ENCODE measurements around the gene DYNC1LI2.
A peak's percentile ranks its signal among the peaks of the same experiment; 100 is the strongest.
"Not testable (repeated sequence)": the region's sequence is repeated elsewhere in the genome, so short reads cannot be mapped to it uniquely, and the experiment has no call there.

Gene DYNC1LI2

DNA sequence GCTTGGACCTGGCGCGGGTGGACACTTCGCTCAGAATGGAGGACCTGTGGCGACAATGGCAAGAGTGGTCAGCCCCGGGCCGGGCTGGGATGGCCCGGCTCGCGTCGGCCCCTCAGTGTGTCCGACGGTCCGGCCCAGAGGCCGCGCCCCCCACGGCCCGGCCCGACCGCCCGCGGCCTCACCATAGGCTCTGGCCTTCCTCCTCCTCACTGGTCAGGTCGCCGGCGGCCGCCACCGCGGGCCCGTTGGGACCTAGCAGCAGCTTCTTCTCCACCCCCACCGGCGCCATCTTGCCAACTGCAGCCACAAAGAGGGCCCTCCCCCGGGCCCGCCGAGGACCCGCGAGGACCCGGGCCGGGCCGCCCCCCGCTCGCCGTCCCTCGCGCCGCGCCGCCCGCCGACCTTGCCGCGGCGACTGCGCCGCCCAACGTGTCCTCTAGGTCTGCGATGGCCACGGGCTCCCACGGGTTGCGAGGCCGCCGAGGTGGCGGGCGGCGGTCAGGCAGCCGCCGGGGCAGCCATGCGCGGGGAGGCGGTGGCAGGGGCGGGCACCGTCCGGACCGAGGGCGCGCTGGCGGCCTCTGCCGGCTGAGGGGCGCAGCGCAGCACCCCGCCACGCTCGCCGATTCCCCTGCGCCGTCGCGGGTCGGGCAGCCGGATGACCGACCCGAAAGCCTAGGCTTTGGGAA is at the start of gene DYNC1LI2:
Gene DYNC1LI2 (minus strand): TSS at position 307 of the 689 bp plus-strand sequence. CDS start 18 bp downstream, at position 289.
- peak; percentile 92 to 93 for ATAC-seq

- ATAC-seq = no peak
These were observed 49.4 kb upstream of the DYNC1LI2 start for GRCh38 chr16:66800856-66801255.

DNA sequence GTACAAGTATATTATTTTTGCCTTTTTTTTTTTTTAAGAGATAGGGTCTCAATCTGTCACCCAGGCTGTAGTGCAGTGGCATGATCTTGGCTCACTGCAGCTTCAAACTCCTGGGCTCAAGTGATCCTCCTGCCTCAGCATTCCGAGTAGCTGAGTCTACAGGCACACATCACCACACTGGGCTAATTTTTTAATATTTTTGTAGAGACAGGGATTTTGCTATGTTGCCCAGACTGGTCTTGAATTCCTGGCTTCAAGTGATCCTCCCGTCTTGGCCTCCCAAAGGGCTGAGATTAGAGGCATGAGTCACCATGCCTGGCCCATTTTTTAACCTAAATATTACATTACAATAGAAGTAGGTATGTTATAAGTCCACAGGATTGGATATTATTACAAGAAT is 46.8 kb upstream of the DYNC1LI2 start:
- ATAC-seq = no peak

- ATAC-seq = not testable (repeated sequence)
These were observed 42.6 kb upstream of the DYNC1LI2 start for GRCh38 chr16:66793984-66794383.

- ATAC-seq = no peak
These were observed 38.8 kb upstream of the DYNC1LI2 start for GRCh38 chr16:66790130-66790733.

- ATAC-seq = no peak
These were observed 36.0 kb upstream of the DYNC1LI2 start for GRCh38 chr16:66787427-66787826.

GRCh38 chr16:66786551-66786950 is 35.1 kb upstream of the DYNC1LI2 start:
- no peak for ATAC-seq

GRCh38 chr16:66776457-66776856 is 25.0 kb upstream of the DYNC1LI2 start:
- no peak for ATAC-seq

DNA sequence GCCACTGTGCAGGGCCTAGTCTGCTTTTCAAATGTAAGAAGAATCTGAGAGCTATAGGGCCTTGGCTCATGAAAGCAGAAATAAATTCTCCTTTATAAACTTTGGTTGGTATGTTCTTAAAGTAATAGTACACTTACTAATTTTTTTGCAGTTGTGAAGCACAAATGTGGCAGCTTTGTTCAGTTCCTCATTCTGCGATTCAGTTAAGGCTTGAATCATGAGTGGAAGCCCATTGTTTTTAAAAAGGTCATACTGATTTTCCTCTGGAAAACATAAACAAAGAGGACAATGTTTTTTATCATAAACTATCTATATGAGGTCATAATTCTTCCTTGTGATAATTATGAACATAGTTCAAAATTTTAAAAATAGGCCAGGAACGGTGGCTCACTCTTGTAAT is 23.6 kb upstream of the DYNC1LI2 start:
- ATAC-seq = no peak

GRCh38 chr16:66758086-66758485 is 6.7 kb upstream of the DYNC1LI2 start:
- ATAC-seq = no peak

GRCh38 chr16:66754819-66755218 is 3.4 kb upstream of the DYNC1LI2 start:
- no peak for ATAC-seq

GRCh38 chr16:66754211-66754610 is 2.8 kb upstream of the DYNC1LI2 start:
- no peak for ATAC-seq

DNA sequence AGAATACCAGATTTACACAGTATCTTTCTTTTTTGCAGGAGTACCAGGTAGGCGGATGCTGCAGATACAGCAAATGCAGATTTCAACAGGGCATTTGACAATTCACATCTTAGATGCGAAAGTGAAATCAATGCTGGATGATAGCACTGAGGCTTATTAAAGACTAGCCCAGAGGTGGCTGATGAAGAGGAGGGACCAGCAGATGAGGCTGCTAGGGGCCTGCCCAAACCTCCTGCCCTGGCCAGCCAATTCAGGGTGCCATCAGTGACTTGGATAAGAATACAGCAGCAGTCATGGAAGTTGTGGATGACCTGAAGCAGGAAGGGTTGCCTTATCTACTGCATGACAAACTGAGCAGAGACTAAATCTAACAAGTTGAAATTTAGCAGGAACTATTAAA is 1.5 kb upstream of the DYNC1LI2 start:
- ATAC-seq = no peak

DNA sequence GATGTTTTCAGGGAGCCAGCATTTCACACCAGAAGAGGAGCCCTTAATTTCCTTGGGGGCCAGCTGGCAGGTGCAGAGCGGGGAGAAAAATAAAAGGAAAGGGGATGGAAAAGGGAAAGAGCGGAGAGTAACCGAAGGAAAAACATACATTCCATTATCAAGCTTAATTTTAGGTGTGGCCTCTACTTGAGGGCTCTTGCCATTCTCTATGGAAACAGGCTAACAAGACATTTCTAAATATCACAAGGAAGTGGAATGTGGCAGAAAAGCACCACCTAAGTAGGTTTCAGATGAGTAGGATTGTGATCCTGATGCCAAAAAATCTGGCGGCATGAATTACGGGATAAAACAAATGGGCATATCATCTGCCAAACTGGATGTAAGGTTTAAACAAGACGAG is 970 bp upstream of the DYNC1LI2 start:
- no peak for ATAC-seq

DNA sequence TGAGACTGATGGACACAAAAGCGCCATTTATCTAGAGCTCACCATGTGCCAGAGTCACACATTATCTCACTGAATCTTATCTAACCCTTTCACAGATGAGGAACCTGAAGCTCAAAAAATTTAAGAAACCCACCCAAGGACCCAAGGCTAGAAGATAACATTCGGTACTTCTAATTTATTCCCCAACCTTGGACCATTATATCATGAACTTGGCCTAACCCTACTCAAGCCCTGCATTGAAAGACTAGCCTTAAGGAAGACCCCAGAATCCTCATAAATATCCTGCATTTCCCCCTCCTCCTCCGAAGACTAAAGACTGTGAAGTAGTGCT is 548 bp upstream of the DYNC1LI2 start:
- ATAC-seq = no peak

DNA sequence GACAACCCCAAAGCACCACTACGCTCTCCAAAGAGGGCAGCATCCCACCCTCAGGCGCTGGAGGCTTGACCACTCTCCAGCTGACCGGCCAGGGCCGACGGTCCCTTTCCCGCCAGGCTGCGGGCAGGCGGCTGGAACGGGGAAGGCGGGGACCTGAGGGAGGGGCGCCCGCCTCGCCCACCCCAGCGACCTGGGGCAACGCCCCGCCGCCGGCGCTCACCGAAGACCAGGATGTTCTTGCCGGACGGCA is 431 bp downstream of the DYNC1LI2 start:
- ATAC-seq = peak; percentile 2 to 4

GRCh38 chr16:66750279-66751052 is 943 bp downstream of the DYNC1LI2 start:
- no peak for ATAC-seq

DNA sequence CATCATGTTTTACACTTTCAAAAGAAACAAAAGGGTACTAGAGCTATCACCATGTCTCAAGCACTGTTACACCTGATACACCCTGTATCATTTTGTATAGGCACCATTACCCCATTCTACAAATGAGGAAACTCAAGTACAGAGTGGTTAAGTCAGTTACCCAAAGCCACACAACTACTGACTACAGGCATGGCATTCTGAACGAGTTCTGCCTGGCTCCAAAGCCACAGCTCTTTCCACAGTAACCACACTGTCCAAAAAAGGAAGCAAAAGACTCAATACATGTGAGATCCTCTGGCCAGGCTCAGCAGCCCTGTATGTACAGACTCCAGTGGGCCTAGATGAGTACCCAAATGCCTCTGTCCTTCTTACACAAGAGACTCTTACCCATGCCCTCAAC is 4.7 kb downstream of the DYNC1LI2 start:
- no peak for ATAC-seq

DNA sequence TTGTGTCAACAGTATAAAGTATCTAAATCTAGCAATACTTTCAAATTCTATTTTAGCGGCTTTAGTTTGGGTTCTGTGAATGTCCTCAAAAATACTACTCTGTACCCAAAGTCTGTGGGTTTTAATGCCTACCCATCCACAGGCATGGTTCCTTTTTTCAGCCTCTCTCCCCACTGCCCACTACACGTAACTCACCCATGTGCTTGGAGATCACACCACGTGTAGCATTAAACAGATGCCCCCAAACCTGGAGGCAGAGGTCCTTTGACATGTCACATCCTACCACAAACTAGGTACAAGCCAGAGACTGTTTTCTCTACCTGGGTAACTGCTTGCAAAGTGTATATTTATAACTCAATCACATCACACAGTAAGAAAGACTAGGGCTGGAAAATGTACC is 5.4 kb downstream of the DYNC1LI2 start:
- no peak for ATAC-seq

DNA sequence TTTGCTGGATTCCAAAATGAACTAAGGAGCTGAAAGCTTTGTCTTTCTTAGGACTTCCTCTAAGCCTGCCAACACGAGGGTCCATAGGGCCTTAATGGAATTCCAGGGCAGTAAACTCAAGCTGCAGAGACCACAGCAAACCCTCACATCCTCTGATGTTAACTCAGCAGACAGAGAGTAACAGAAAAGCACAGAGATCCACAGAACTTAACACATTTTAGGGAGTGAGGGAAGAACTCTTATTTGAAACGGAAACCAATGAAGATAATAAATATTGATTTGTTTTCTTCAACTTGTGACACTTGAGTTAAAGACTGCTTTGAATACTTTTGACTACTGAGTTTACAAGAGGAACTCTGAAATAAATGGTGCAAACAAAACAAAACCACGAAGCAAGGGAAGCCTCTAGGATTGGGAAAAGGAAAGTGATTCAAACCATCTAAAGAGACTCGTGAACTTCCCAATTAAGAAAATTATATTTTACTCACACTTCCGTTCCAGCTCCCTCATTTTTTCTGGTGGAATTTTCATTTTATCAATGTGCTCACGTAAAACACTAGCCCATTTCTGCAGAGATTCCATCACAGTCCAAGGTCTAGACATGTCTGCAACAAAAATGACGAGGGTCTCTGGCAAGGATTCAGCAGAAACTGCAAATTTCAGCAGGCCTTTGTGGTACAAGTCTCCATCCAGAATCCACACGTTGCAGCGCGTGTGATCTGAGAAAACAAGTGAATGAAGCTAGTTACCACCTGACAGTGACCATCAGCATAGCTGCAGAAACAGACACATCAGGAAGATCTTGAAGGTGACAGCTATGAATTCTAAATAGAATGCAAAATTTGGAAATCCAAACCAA is 9.2 kb downstream of the DYNC1LI2 start:
- ATAC-seq = no peak

GRCh38 chr16:66741169-66741900 is 10.1 kb downstream of the DYNC1LI2 start:
- no peak for ATAC-seq

DNA sequence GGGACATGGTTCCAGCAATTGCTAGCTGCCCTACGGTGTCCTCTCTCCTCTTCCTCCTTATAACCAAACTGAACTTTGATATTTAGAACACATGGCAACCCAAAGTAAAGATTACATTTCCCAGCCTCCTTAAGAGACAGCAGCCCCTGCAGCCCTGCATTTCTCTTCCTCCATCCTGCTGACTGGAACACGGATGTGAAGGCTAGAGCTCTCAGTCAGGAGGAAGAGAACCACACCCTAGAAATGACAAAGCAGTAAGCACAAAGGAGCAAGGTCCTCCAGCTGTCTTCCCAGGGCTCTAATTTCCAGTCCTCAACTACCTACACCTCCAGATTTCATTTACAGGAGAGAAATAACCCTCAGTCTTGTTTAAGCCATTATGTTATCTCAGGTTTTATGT is 10.9 kb downstream of the DYNC1LI2 start:
- no peak for ATAC-seq

DNA sequence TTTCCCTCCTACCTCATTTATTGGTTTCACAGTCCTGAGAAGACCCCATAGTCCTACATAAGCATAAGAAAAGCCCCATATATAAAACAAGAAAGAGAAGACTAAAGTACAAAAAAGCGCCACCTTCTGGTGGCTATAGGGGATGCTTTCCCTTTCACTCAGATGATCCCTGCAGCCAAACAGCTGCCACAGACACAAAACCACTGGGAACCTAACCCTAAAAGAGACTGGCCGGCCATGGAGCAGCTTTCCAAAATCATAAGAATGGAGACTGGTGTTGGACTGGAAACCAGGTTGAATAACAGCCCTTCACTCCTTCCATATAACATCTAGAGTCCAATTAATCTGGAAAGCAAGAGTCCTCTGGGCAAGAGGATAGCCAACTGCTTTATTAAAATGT is 11.4 kb downstream of the DYNC1LI2 start:
- no peak for ATAC-seq

Data from activated CD4-positive, CD25-positive, alpha-beta regulatory T cell treated with anti-CD3 and anti-CD28 coated beads, Interleukin-2, amount 50 U/mL, for 24 hours (primary cell).